H9 (cell line): ENCODE data around the gene TRMT112. TPM values are rescaled to one million over a fixed set of nuclear protein-coding genes. Genes with fewer than 3 reads are reported as not detected.

Experiments used
- DNase-seq: peaks from one replicate; pipeline ENCODE4 v3.0.0-alpha.2; 2017
- H2AFZ ChIP-seq: one replicate; pipeline ENCODE4 v1.6.1; 2013; ENCODE audit warnings: mild to moderate bottlenecking, low read length, control low read depth, moderate library complexity
- H2AK5ac ChIP-seq: 2 replicates; pipeline ENCODE4 v1.6.1; 2013; ENCODE audit warnings: low read length, control low read depth, mixed read lengths; ENCODE audit not compliant: insufficient read length
- H2BK120ac ChIP-seq: one replicate; pipeline ENCODE4 v1.6.1; 2013; ENCODE audit warnings: low read depth, mild to moderate bottlenecking, low read length, control low read depth, inconsistent platforms; ENCODE audit not compliant: poor library complexity, severe bottlenecking
- H2BK12ac ChIP-seq: 2 replicates; pipeline ENCODE4 v1.6.1; 2013; ENCODE audit warnings: low read length, control low read depth, mixed read lengths, low read depth; ENCODE audit not compliant: insufficient read length
- H2BK15ac ChIP-seq: 2 replicates; pipeline ENCODE4 v1.6.1; 2013; ENCODE audit warnings: low read depth, low read length, control low read depth
- H2BK20ac ChIP-seq: one replicate; pipeline ENCODE4 v1.6.1; 2013; ENCODE audit warnings: low read depth, mild to moderate bottlenecking, low read length, control low read depth, inconsistent platforms; ENCODE audit not compliant: poor library complexity, severe bottlenecking
- H2BK5ac ChIP-seq: 2 replicates; pipeline ENCODE4 v1.6.1; 2013; ENCODE audit warnings: low read length, control low read depth, mixed read lengths; ENCODE audit not compliant: insufficient read length
- H3K14ac ChIP-seq: 2 replicates; pipeline ENCODE4 v1.6.1; 2013; ENCODE audit warnings: low read length, control low read depth; ENCODE audit not compliant: insufficient read depth
- H3K18ac ChIP-seq: 2 replicates; pipeline ENCODE4 v1.6.1; 2013; ENCODE audit warnings: low read depth, mild to moderate bottlenecking, mixed read lengths, low read length, control low read depth; ENCODE audit not compliant: insufficient read length
- H3K23ac ChIP-seq: 2 replicates; pipeline ENCODE4 v1.6.1; 2013; ENCODE audit warnings: low read length, control low read depth, mixed read lengths, low read depth; ENCODE audit not compliant: insufficient read length
- H3K23me2 ChIP-seq: 2 replicates; pipeline ENCODE4 v1.6.1; 2013; ENCODE audit warnings: low read depth, mild to moderate bottlenecking, mixed read lengths, low read length, control low read depth; ENCODE audit not compliant: insufficient read length, poor library complexity, severe bottlenecking
- H3K27ac ChIP-seq: 2 replicates; pipeline ENCODE4 v1.5.1; 2013; ENCODE audit warnings: low read length, control low read depth, mixed read lengths, low read depth; ENCODE audit not compliant: insufficient read length
- H3K27me3 ChIP-seq: 2 replicates; pipeline ENCODE4 v1.6.1; 2013; ENCODE audit warnings: low read length, control low read depth, inconsistent platforms; ENCODE audit not compliant: insufficient read depth
- H3K4ac ChIP-seq: 2 replicates; pipeline ENCODE4 v1.6.1; 2013; ENCODE audit warnings: low read depth, mild to moderate bottlenecking, control low read depth, inconsistent platforms, low read length, moderate library complexity
- H3K4me1 ChIP-seq: 2 replicates; pipeline ENCODE4 v1.6.1; 2013; ENCODE audit warnings: low read length, control low read depth, inconsistent platforms; ENCODE audit not compliant: insufficient read depth
- H3K4me2 ChIP-seq: 2 replicates; pipeline ENCODE4 v1.6.1; 2013; ENCODE audit warnings: low read length, control low read depth, mixed read lengths; ENCODE audit not compliant: insufficient read length, insufficient read depth
- H3K56ac ChIP-seq: 2 replicates; pipeline ENCODE4 v1.6.1; 2013; ENCODE audit warnings: low read depth, mild to moderate bottlenecking, mixed read lengths, low read length, control low read depth; ENCODE audit not compliant: insufficient read length
- H3K79me1 ChIP-seq: 2 replicates; pipeline ENCODE4 v1.6.1; 2013; ENCODE audit warnings: low read depth, mild to moderate bottlenecking, moderate library complexity, low read length, control low read depth, inconsistent platforms; ENCODE audit not compliant: insufficient read depth, poor library complexity, severe bottlenecking
- H3K79me2 ChIP-seq: 2 replicates; pipeline ENCODE4 v1.6.1; 2013; ENCODE audit warnings: low read length, control low read depth, inconsistent platforms; ENCODE audit not compliant: insufficient read depth
- H3K9ac ChIP-seq: 2 replicates; pipeline ENCODE4 v1.6.1; 2013; ENCODE audit warnings: low read length, control low read depth, mixed read lengths; ENCODE audit not compliant: insufficient read length; ENCODE audit errors: extremely low read depth
- H3K9me3 ChIP-seq: one replicate; pipeline ENCODE4 v1.6.1; 2013; ENCODE audit warnings: low read depth, low read length, inconsistent platforms; ENCODE audit not compliant: control insufficient read depth
- H3T11ph ChIP-seq: one replicate; pipeline ENCODE4 v1.6.1; 2013; ENCODE audit warnings: mild to moderate bottlenecking, low read length, control low read depth, inconsistent platforms
- H4K20me1 ChIP-seq: one replicate; pipeline ENCODE4 v1.6.1; 2013; ENCODE audit not compliant: control insufficient read depth, insufficient read length, insufficient read depth
- H4K5ac ChIP-seq: 2 replicates; pipeline ENCODE4 v1.6.1; 2013; ENCODE audit warnings: low read depth, mild to moderate bottlenecking, mixed read lengths, low read length, control low read depth; ENCODE audit not compliant: insufficient read length
- H4K8ac ChIP-seq: replicated peaks from 2 replicates; pipeline ENCODE4 v1.6.1; 2013; ENCODE audit warnings: low read length, control low read depth, mixed read lengths, low read depth; ENCODE audit not compliant: insufficient read length
- H4K91ac ChIP-seq: 2 replicates; pipeline ENCODE4 v1.6.1; 2013; ENCODE audit warnings: low read depth, mild to moderate bottlenecking, moderate library complexity, mixed read lengths, low read length, control low read depth; ENCODE audit not compliant: insufficient read length
- H3K27ac Mint-ChIP-seq, 3 experiments: 2 replicates in 2 of 3; 3 replicates in 1 of 3; pipeline ENCODE4 v1.8.0; 2020 to 2021; ENCODE audit warnings: mixed read lengths in 3 of 3, mild to moderate bottlenecking in 1 of 3, moderate library complexity in 1 of 3
- H3K27me3 Mint-ChIP-seq: 2 replicates; pipeline ENCODE4 v1.8.0; 2021; ENCODE audit warnings: low read depth, mild to moderate bottlenecking, moderate library complexity, mixed read lengths
- H3K36me3 Mint-ChIP-seq, 3 experiments: 2 replicates in 2 of 3; 3 replicates in 1 of 3; pipeline ENCODE4 v1.8.0; 2020 to 2021; ENCODE audit warnings: low read depth in 3 of 3, mixed read lengths in 3 of 3; ENCODE audit not compliant: insufficient read depth in 1 of 3
- H3K4me1 Mint-ChIP-seq, 2 experiments: 2 replicates each; pipeline ENCODE4 v1.8.0; 2020; ENCODE audit warnings: mixed read lengths in 2 of 2
- H3K4me3 Mint-ChIP-seq, 2 experiments: 2 replicates in 1 of 2; 3 replicates in 1 of 2; pipeline ENCODE4 v1.8.0; 2020 to 2021; ENCODE audit warnings: mild to moderate bottlenecking in 2 of 2, mixed read lengths in 2 of 2, moderate library complexity in 1 of 2
- H3K9me3 Mint-ChIP-seq, 2 experiments: 2 replicates in 1 of 2; 3 replicates in 1 of 2; pipeline ENCODE4 v1.8.0; 2020; ENCODE audit warnings: mild to moderate bottlenecking in 2 of 2, mixed read lengths in 2 of 2, moderate library complexity in 1 of 2
- CTCF ChIP-seq: fragments of 200-600 bp; sonication (generic); conservative IDR thresholded peaks from 3 replicates; pipeline ENCODE4 v1.8.0; 2021; ENCODE audit warnings: antibody characterized with exemption, mild to moderate bottlenecking
- WGBS: extraction: QIAGEN DNeasy Blood & Tissue Kit; methylation state at CpG from one replicate; pipeline ENCODE4 v1.1.7; 2013; ENCODE audit warnings: missing lambda C conversion rate, low lambda C conversion rate, mixed read lengths; ENCODE audit not compliant: insufficient read length; ENCODE audit errors: extremely low coverage; 5-methylcytosine and 5-hydroxymethylcytosine counted together
- total RNA-seq: library from RNA; stranded (reverse); gene quantifications from 2 replicates; pipeline ENCODE4 v1.2.1, GENCODE V29; 2021

The TRMT112 gene
- total RNA-seq, 1 experiment from 2014 or later = 315 TPM

DNA sequence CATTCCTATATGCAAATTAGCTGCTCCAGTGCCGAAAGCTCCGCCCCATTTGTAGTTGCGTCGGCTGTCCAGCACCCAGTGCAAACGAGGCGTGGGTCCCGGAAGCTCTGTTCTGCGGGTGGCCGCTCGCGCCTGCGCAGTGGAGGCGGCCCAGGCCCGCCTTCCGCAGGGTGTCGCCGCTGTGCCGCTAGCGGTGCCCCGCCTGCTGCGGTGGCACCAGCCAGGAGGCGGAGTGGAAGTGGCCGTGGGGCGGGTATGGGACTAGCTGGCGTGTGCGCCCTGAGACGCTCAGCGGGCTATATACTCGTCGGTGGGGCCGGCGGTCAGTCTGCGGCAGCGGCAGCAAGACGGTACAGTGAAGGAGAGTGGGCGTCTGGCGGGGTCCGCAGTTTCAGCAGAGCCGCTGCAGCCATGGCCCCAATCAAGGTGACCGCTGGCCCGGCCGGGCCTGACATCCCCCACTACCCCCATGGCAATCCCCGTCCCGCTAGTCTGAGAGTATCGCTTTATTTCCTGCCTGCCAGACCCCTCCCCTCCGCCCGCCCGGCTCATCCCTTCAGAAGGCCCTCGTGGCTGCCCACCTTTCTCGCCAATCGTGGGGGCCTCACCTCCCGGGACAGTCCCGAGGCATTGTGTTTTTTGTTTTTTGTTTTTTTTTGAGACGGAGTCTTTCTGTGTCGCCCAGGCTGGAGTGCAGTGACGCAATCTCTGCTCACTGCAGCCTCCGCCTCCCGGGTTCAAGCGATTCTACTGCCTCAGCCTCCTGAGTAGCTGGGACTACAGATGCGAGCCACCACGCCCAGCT lies 804 bp upstream of the TRMT112 start, which contains the start of gene PRDX5:
Gene PRDX5 (plus strand): TSS at position 161 of the 805 bp plus-strand sequence. CDS start 95 bp downstream, at position 256.
- Mint-ChIP-seq H3K27me3 (no peaks in the 10 kb centered on the region), H3K4me1 (peaks cover 17 to 18% of the 10 kb centered on the region in 2 experiments), H3K36me3 (peaks cover 25 to 45% (median 43%) of the 10 kb centered on the region in 3 experiments; a peak in 6 of 7 replicates), H3K27ac (peak within 1 kb of the TSS; percentile 99 to 100 (median 99)), H3K4me3 (peak within 1 kb of the TSS; percentile 90 to 93), H3K9me3 (no peaks in the 10 kb centered on the region)
- no peak within 1 kb of the TSS for H3K56ac ChIP-seq
- no peaks in the 10 kb centered on the region for H3K9me3 ChIP-seq
- H2BK120ac ChIP-seq = no peak within 1 kb of the TSS
- no peak within 1 kb of the TSS for H2AK5ac ChIP-seq
- H3T11ph ChIP-seq = no peak within 1 kb of the TSS
- no peak within 1 kb of the TSS for H2BK5ac ChIP-seq
- H3K4me1 ChIP-seq = no peaks in the 10 kb centered on the region
- peaks cover 2% of the 10 kb centered on the region for H4K20me1 ChIP-seq
- H3K23me2 ChIP-seq = peaks cover 3% of the 10 kb centered on the region
- no peak within 1 kb of the TSS for H2BK20ac ChIP-seq
- no peak within 1 kb of the TSS for H2BK12ac ChIP-seq
- DNase-seq = peak; percentile 94
- 0 out of 2 replicates have a peak, but pooled peaks cover under 1% of the 10 kb centered on the region for H3K79me2 ChIP-seq
- H4K5ac ChIP-seq = no peak within 1 kb of the TSS
- no peak within 1 kb of the TSS for H4K8ac ChIP-seq
- H4K91ac ChIP-seq = no peak within 1 kb of the TSS
- H3K79me1 ChIP-seq = no peaks in the 10 kb centered on the region
- peak within 1 kb of the TSS; percentile 77 for H3K14ac ChIP-seq
- no CpG with 5 or more reads among the region's 61 CpGs for WGBS
- H3K4ac ChIP-seq = no peak within 1 kb of the TSS
- H2AFZ ChIP-seq = peak within 1 kb of the TSS; percentile 43
- peak within 1 kb of the TSS; percentile 73 for H3K9ac ChIP-seq
- no peaks in the 10 kb centered on the region for H3K27me3 ChIP-seq
- TF ChIP-seq CTCF = peak; percentile 32; the same call in 2 of the 3 replicates
- H3K23ac ChIP-seq = no peak within 1 kb of the TSS
- peak within 1 kb of the TSS; percentile 65 for H3K4me2 ChIP-seq
- no peak within 1 kb of the TSS for H2BK15ac ChIP-seq
- peak within 1 kb of the TSS; percentile 79 for H3K27ac ChIP-seq
- peak within 1 kb of the TSS; percentile 76 for H3K18ac ChIP-seq
